ENCODE results near the gene ASAP3.

ASAP3 gene

GRCh38 chr1:23405946-23406345 lies 78.0 kb downstream of the ASAP3 start:
- H4K20me1 ChIP-seq (ENCODE audit: low read depth, low read length) = no peaks in the 10 kb centered on the region
- no peaks in the 10 kb centered on the region for H3K79me2 ChIP-seq (ENCODE audit: insufficient read depth, low read length)
- no peak overlapping the region for H3K27ac ChIP-seq (ENCODE audit: low read depth, low read length)
- H3K27me3 ChIP-seq (ENCODE audit: low read length) = no peaks in the 10 kb centered on the region
- no peak overlapping the region for H3K4me2 ChIP-seq (ENCODE audit: low read depth, low read length, poor library complexity, severe bottlenecking)
- no peaks in the 10 kb centered on the region for H3K36me3 ChIP-seq (ENCODE audit: low read length)
- no peaks in the 10 kb centered on the region for H3F3A ChIP-seq (ENCODE audit: insufficient read depth)
- H3K9me3 ChIP-seq (ENCODE audit: insufficient read depth, low read length) = no peaks in the 10 kb centered on the region
- no peak overlapping the region for H3K9ac ChIP-seq (ENCODE audit: low read length)
- H3K9me2 ChIP-seq (replicated peaks; ENCODE audit: insufficient read depth, low read length) = no peaks in the 10 kb centered on the region
- TF ChIP-seq EZH2phosphoT487 (conservative IDR thresholded peaks at IDR 0.05; ENCODE audit: low read length) (no peak), CTCF (IDR thresholded peaks at IDR 0.05; ENCODE audit: insufficient read depth, low read length, poor library complexity, severe bottlenecking) (no peak)
- no peak overlapping the region for H2AFZ ChIP-seq (ENCODE audit: low read depth, low read length, severe bottlenecking)
- H3K4me3 ChIP-seq (ENCODE audit: insufficient read depth, low read length, poor library complexity, severe bottlenecking) = no peak overlapping the region

- no peaks in the 10 kb centered on the region for H3K36me3 ChIP-seq (ENCODE audit: low read length)
- H3K79me2 ChIP-seq (ENCODE audit: insufficient read depth, low read length) = no peaks in the 10 kb centered on the region
- H3K4me2 ChIP-seq (ENCODE audit: low read depth, low read length, poor library complexity, severe bottlenecking) = no peak overlapping the region
- H3K4me3 ChIP-seq (ENCODE audit: insufficient read depth, low read length, poor library complexity, severe bottlenecking) = no peak overlapping the region
- H3F3A ChIP-seq (ENCODE audit: insufficient read depth) = no peaks in the 10 kb centered on the region
- no peak overlapping the region for H3K27ac ChIP-seq (ENCODE audit: low read depth, low read length)
- H4K20me1 ChIP-seq (ENCODE audit: low read depth, low read length) = no peaks in the 10 kb centered on the region
- H3K27me3 ChIP-seq (ENCODE audit: low read length) = no peaks in the 10 kb centered on the region
- TF ChIP-seq EZH2phosphoT487 (conservative IDR thresholded peaks at IDR 0.05; ENCODE audit: low read length) (no peak), CTCF (IDR thresholded peaks at IDR 0.05; ENCODE audit: insufficient read depth, low read length, poor library complexity, severe bottlenecking) (peak; percentile 92)
- no peaks in the 10 kb centered on the region for H3K9me2 ChIP-seq (replicated peaks; ENCODE audit: insufficient read depth, low read length)
- H3K9ac ChIP-seq (ENCODE audit: low read length) = no peak overlapping the region
- H2AFZ ChIP-seq (ENCODE audit: low read depth, low read length, severe bottlenecking) = no peak overlapping the region
- no peaks in the 10 kb centered on the region for H3K9me3 ChIP-seq (ENCODE audit: insufficient read depth, low read length)
Measured at GRCh38 chr1:23403735-23404486, 80.1 kb downstream of the ASAP3 start.

- Histone ChIP-seq H3K9me3 (ENCODE audit: insufficient read depth, low read length) (no peaks in the 10 kb centered on the region), H3K9ac (ENCODE audit: low read length) (no peak overlapping the region), H2AFZ (ENCODE audit: low read depth, low read length, severe bottlenecking) (no peak overlapping the region), H3K27ac (ENCODE audit: low read depth, low read length) (no peak overlapping the region), H3K4me2 (ENCODE audit: low read depth, low read length, poor library complexity, severe bottlenecking) (no peak overlapping the region), H3K27me3 (ENCODE audit: low read length) (no peaks in the 10 kb centered on the region), H3F3A (ENCODE audit: insufficient read depth) (no peaks in the 10 kb centered on the region), H3K9me2 (replicated peaks; ENCODE audit: insufficient read depth, low read length) (no peaks in the 10 kb centered on the region), H3K79me2 (ENCODE audit: insufficient read depth, low read length) (no peaks in the 10 kb centered on the region), H4K20me1 (ENCODE audit: low read depth, low read length) (no peaks in the 10 kb centered on the region), H3K36me3 (ENCODE audit: low read length) (no peaks in the 10 kb centered on the region), H3K4me3 (ENCODE audit: insufficient read depth, low read length, poor library complexity, severe bottlenecking) (no peak overlapping the region)
- no peak for TF ChIP-seq EZH2phosphoT487 (conservative IDR thresholded peaks at IDR 0.05; ENCODE audit: low read length)
- no peak for TF ChIP-seq CTCF (IDR thresholded peaks at IDR 0.05; ENCODE audit: insufficient read depth, low read length, poor library complexity, severe bottlenecking)
Measured at GRCh38 chr1:23403355-23403734, 80.6 kb downstream of the ASAP3 start.

Measured in SU-DHL-6 (cell line).